HFFc6 (cell line): ENCODE measurements around the gene KANSL1. TPM values are rescaled to one million over a fixed set of nuclear protein-coding genes. Genes with fewer than 3 reads are reported as not detected.
A peak's percentile ranks its signal among the peaks of the same experiment; 100 is the strongest.
"Not testable (repeated sequence)": the region's sequence is repeated elsewhere in the genome, so short reads cannot be mapped to it uniquely, and the experiment has no call there.

Experiments
- DNase-seq: peaks from one replicate; pipeline ENCODE4 v3.0.0-alpha.2; 2018
- H3K27ac Mint-ChIP-seq: 2 replicates; pipeline ENCODE4 v1.8.0; 2020; ENCODE audit warnings: mild to moderate bottlenecking, mixed read lengths
- H3K27me3 Mint-ChIP-seq: 2 replicates; pipeline ENCODE4 v1.8.0; 2021; ENCODE audit warnings: mild to moderate bottlenecking, moderate library complexity, mixed read lengths; ENCODE audit not compliant: insufficient read depth
- H3K36me3 Mint-ChIP-seq: 2 replicates; pipeline ENCODE4 v1.8.0; 2021; ENCODE audit warnings: low read depth, mixed read lengths
- H3K4me1 Mint-ChIP-seq: 2 replicates; pipeline ENCODE4 v1.8.0; 2020; ENCODE audit warnings: low read depth, mixed read lengths
- H3K4me3 Mint-ChIP-seq: 2 replicates; pipeline ENCODE4 v1.8.0; 2020; ENCODE audit warnings: mild to moderate bottlenecking, moderate library complexity, mixed read lengths
- H3K9me3 Mint-ChIP-seq: 2 replicates; pipeline ENCODE4 v1.8.0; 2020; ENCODE audit warnings: mild to moderate bottlenecking, mixed read lengths
- total RNA-seq, 6 experiments: library from RNA; stranded (reverse); fragmentation: NEBNext Ultra II Directional; extraction: Animal tissue kit (Norgen Biotek cat#: 25700); gene quantifications; 2 replicates in 1 of 6; 3 replicates in 5 of 6; pipeline ENCODE4 v1.2.3, GENCODE V29; 2021
- TF ChIP-seq, protein P1 (sequence below): fragments of 200-600 bp; sonication (generic); IDR thresholded peaks from 2 replicates; pipeline ENCODE4 v1.5.0; 2021; ENCODE audit warnings: antibody characterized with exemption, mild to moderate bottlenecking

Gene KANSL1
- total RNA-seq, 6 experiments from 2014 or later, result 23.8 to 33.0 (median 27.7) TPM

DNA sequence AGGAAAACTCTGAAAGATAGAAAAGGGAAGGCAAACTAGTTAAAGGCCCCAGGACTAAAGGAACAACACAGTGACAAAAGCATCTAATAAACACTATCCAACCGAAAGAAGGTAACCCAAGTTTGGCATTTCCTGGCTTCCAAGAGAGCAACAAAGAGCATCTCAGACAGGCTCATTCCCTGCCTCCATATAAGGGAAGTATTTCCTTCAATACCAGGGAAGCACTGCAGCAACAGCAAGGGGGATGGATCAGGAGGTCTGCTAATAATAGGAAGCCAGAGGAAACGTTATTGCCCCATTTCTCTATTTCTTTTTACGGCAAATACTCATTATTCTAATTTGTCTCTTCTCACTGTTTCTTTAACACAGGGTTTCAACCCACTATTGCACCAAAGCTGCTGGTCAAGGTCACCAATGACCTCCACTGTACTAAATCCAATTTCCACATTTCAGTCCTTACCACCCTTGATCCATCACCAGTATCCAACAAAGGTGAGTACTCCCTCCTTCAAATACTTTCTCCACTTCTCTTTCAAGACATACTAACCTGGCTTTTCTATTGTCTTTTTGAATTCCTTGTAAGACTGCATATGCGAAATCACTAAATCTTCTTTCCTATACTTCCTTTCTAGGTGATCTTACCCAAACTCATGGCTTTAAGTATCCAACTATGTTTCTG lies 86.1 kb downstream of the KANSL1 start:
- H3K27me3 Mint-ChIP-seq, result no peaks in the 10 kb centered on the region
- no peaks in the 10 kb centered on the region for H3K36me3 Mint-ChIP-seq
- DNase-seq, result no peak
- peaks cover 71% of the 10 kb centered on the region for H3K4me1 Mint-ChIP-seq
- TF ChIP-seq, protein P1, sequence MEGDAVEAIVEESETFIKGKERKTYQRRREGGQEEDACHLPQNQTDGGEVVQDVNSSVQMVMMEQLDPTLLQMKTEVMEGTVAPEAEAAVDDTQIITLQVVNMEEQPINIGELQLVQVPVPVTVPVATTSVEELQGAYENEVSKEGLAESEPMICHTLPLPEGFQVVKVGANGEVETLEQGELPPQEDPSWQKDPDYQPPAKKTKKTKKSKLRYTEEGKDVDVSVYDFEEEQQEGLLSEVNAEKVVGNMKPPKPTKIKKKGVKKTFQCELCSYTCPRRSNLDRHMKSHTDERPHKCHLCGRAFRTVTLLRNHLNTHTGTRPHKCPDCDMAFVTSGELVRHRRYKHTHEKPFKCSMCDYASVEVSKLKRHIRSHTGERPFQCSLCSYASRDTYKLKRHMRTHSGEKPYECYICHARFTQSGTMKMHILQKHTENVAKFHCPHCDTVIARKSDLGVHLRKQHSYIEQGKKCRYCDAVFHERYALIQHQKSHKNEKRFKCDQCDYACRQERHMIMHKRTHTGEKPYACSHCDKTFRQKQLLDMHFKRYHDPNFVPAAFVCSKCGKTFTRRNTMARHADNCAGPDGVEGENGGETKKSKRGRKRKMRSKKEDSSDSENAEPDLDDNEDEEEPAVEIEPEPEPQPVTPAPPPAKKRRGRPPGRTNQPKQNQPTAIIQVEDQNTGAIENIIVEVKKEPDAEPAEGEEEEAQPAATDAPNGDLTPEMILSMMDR, result no peak
- H3K9me3 Mint-ChIP-seq, result no peaks in the 10 kb centered on the region
- H3K4me3 Mint-ChIP-seq, result no peak overlapping the region
- 0 out of 2 replicates have a peak overlapping the region, but pooled peaks have one; percentile 1 for H3K27ac Mint-ChIP-seq

DNA sequence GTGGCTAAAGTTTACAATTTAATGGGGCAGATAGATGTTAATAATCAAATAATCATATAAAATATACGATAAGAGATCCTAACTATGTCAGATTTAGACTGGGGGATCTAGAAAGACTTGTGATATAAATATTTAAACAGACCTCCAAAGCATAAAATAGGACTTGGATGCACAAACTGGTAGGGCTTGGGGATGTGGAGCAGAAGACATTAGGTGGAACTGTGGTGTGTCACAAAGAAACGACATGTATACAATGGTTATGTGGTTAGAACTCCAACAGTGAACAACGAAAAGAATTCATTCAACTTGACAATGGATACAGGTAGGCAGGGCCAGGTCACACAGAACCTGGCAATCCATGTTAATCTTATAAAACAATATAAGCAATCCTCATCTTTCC lies 90.4 kb downstream of the KANSL1 start:
- H3K4me3 Mint-ChIP-seq, H3K27me3 Mint-ChIP-seq, H3K9me3 Mint-ChIP-seq, H3K36me3 Mint-ChIP-seq, DNase-seq: not testable (repeated sequence)
- Mint-ChIP-seq H3K27ac (peak overlapping the region; percentile 87), H3K4me1 (peaks cover 63% of the 10 kb centered on the region)

DNA sequence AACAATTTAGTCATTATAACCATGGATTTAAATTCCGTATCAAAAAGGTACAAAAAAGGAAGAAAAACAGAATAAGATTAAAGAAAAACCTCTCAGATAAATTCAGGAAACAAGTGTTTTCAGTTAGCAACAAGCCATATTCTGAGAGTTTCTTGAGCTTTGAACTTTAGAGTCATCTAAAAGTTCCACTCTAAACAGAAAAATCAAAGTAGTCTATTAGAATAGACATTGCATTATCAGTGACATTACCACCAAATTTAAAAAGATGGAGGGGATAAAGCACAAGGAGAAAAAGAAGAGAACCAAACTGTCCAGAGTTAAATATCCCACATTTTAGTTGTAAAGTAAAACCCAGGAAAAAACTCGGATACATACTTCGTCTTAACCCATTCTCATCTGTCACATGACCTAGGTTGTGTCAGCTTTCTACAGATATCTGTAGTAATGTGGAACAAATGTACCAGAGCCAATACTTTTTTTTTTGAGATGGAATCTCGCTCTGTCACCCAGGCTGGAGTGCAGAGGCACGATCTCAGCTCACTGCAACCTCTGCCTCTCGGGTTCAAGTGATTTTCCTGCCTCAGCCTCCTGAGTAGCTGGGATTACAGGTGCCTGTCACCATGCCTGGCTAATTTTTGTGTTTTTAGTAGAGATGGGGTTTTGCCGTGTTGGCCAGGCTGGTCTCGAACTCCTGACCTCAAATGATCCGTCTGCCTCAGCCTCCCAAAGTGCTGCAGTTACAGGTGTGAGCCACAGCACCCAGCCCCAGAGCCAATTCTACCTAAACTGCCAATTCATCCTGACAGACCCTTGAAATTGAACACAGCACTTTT lies 91.2 kb downstream of the KANSL1 start:
- not testable (repeated sequence) for H3K4me3 Mint-ChIP-seq, H3K27me3 Mint-ChIP-seq, H3K9me3 Mint-ChIP-seq, DNase-seq, H3K36me3 Mint-ChIP-seq
- peak overlapping the region; percentile 87 for H3K27ac Mint-ChIP-seq
- H3K4me1 Mint-ChIP-seq, result peaks cover 63% of the 10 kb centered on the region

DNA sequence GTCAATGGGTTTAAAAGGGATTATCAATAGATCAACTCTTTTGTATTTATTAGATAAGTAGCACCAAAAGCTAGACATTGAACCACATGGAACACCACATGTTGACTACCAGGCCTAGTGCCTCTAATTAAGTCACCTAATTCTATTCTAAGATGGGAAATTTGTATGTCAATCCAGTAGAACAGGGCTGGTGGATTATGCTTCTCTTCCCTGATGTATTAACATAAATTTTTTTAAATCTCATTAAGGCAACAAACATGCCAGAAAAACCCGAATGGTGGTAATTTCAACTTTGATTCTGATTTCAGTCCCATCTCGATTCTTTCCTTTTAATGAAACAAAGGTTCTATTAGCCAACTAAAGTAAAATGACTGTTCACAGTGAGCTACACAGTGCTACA lies 92.6 kb downstream of the KANSL1 start:
- Mint-ChIP-seq H3K27me3 (no peaks in the 10 kb centered on the region), H3K4me1 (peaks cover 58% of the 10 kb centered on the region), H3K4me3 (peak overlapping the region; percentile 46; the same call in 1 of the 2 replicates), H3K27ac (peak overlapping the region; percentile 87), H3K9me3 (no peaks in the 10 kb centered on the region), H3K36me3 (no peaks in the 10 kb centered on the region)
- DNase-seq, result no peak
- TF ChIP-seq, protein P1, result no peak

DNA sequence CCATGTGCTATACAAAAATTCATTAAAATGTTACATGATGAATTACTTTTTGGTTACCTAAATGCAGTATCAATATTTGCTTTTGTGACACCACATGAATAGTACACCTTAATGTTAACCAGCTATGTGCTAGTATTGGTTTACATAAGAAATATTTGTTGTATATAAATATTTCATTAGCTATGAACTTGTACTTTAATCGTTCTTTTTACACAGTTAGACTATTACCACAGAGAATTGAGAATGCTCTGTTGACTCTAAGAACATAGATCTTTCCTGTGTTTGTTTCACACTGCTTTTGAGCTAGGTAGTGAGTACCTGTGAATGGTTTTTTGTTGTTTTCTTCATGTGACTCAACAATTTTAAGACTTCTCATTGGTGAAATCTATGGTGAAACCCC lies 93.4 kb downstream of the KANSL1 start:
- no peak overlapping the region for H3K27ac Mint-ChIP-seq
- TF ChIP-seq, protein P1, result no peak
- DNase-seq, result no peak
- H3K4me1 Mint-ChIP-seq, result peaks cover 58% of the 10 kb centered on the region
- no peaks in the 10 kb centered on the region for H3K9me3 Mint-ChIP-seq
- H3K4me3 Mint-ChIP-seq, result no peak overlapping the region
- no peaks in the 10 kb centered on the region; the same call in 1 of the 2 replicates for H3K36me3 Mint-ChIP-seq
- no peaks in the 10 kb centered on the region for H3K27me3 Mint-ChIP-seq

DNA sequence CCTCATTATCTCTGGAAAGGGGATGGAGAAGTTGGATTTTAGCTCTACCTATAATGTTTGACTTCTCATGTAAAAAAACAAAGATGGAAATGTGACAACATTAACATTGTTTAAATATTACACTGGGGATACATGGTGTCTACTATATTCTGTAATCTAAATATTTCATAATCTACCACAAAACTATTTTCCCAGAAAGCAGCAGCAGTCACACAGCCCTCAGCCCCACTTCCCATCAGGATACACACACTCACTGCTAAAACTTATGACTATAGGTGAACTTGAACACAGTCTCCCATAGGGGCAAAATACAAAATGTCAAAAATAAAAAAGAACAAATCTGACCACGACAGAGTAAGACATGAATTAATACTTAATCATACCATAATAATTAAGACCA lies 95.7 kb downstream of the KANSL1 start:
- H3K4me1 Mint-ChIP-seq, result peaks cover 57% of the 10 kb centered on the region
- H3K36me3 Mint-ChIP-seq, result no peaks in the 10 kb centered on the region; the same call in 1 of the 2 replicates
- H3K27ac Mint-ChIP-seq, result peak overlapping the region; percentile 32; the same call in 1 of the 2 replicates
- H3K27me3 Mint-ChIP-seq, result peaks cover 2% of the 10 kb centered on the region; the same call in 1 of the 2 replicates
- H3K4me3 Mint-ChIP-seq, result no peak overlapping the region
- H3K9me3 Mint-ChIP-seq, result no peaks in the 10 kb centered on the region
- TF ChIP-seq, protein P1, result no peak
- no peak for DNase-seq
